Fibroblast of pulmonary artery (primary cell): Measurements from ENCODE around the gene TBC1D1.

Source experiments
- DNase-seq: peaks from one replicate; pipeline ENCODE4 v3.0.0-alpha.2; 2010; ENCODE audit warnings: low read depth
- H3K4me3 ChIP-seq: replicated peaks from 2 replicates; pipeline ENCODE4 v1.5.1; 2011; ENCODE audit warnings: low read depth, mild to moderate bottlenecking, control low read depth, low read length, moderate library complexity
- TF ChIP-seq, protein P1 (sequence below): IDR thresholded peaks from 2 replicates; pipeline ENCODE4 v1.5.1; 2011; ENCODE audit warnings: mild to moderate bottlenecking, control low read depth, low read length, inconsistent platforms; ENCODE audit errors: missing control alignments

TBC1D1 gene

DNA sequence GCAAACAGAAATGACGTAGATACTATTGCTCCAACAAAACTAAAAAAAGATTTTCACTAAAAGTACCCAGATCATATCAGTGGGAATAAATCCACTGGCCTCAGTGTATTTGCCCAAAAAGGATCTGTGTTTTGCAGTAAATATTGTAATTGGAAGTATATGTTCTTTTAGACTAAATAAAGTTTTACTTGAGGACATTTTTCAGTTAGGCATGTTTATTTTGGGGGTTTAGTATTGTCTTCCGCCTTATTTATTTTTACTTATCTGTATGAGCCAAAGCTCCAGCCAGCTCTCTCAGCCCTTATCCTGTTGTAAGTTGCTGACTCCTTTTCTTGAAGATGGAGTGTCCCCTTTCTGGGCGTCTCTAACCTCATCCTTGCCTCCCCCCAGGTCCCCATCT lies 119.1 kb downstream of the TBC1D1 start:
- DNase-seq: no peak
- H3K4me3 ChIP-seq: no peak overlapping the region
- TF ChIP-seq, protein P1, sequence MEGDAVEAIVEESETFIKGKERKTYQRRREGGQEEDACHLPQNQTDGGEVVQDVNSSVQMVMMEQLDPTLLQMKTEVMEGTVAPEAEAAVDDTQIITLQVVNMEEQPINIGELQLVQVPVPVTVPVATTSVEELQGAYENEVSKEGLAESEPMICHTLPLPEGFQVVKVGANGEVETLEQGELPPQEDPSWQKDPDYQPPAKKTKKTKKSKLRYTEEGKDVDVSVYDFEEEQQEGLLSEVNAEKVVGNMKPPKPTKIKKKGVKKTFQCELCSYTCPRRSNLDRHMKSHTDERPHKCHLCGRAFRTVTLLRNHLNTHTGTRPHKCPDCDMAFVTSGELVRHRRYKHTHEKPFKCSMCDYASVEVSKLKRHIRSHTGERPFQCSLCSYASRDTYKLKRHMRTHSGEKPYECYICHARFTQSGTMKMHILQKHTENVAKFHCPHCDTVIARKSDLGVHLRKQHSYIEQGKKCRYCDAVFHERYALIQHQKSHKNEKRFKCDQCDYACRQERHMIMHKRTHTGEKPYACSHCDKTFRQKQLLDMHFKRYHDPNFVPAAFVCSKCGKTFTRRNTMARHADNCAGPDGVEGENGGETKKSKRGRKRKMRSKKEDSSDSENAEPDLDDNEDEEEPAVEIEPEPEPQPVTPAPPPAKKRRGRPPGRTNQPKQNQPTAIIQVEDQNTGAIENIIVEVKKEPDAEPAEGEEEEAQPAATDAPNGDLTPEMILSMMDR: no peak

DNA sequence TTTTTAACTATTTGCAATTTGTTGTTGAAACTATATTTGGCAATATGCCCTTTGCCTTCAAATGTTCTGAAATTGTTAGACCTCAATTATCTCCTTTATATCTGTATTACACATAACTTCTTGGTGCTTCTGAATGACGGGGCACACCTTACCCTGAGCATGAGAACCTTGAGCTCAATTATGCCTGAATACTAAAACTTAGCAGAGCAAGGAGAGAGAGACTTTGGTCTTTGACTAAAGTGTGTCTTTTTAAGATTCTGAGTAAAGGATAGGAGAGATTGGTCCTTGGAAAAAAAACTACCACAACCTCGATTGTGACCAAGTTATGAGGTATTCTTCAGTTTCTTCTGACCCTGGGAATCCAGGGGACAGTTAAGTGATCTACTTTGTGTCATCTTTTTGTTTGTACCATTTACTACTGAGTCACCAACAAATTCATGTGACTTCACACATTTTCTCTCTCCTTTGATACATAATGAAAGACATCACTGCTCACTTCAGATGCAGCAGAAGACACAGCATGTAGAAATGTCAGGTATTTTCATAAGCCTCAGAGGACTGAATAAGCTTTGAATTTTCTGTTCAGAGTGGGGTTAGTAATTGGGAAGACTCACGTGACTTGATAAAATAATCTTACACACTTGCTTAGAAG lies 120.8 kb downstream of the TBC1D1 start:
- no peak overlapping the region for H3K4me3 ChIP-seq
- TF ChIP-seq, protein P1: no peak
- no peak for DNase-seq

DNA sequence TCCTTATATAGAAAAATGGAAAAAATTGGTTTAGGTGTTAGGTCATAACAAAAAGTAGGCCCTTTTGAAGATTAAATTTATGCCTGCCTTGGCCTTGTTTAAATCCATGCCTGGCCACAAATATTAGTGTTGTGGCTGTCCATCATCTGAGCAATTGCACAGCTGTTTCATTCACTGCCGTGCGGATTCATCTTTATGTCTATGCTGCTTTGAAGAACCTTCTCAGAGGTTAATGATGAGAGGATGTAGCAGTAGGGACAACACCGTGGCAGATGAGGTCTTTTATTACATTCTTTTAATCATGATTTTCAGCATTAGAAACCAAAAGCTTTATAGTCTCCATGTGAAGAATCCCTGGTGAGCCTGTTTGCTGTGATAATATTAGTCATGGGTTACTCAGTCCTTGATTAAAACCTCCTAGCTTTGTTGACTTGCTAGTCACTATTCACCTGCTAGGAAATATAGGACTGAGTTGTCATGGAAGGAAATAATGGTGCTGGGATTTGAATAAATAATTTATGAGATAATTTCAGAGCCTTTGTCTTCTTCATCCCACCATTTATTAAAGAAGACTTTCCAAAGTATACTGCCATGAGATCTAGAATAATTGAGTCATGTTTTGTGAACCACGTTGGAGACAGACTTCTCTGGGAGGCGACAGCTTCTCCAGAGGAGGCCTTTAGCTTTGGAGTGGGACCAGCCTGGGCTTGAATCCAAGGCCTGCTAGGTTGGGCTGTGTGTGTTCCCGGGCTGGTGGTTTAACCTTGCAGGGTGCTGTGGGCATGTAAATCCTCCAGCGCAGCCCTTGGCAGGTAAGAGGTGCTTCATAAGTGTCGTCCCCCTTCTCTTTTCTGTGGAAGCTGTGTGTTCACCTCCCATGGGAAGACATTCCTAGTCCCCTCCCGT lies 122.8 kb downstream of the TBC1D1 start:
- no peak overlapping the region for H3K4me3 ChIP-seq
- TF ChIP-seq, protein P1: no peak
- peak; percentile 42 for DNase-seq

DNA sequence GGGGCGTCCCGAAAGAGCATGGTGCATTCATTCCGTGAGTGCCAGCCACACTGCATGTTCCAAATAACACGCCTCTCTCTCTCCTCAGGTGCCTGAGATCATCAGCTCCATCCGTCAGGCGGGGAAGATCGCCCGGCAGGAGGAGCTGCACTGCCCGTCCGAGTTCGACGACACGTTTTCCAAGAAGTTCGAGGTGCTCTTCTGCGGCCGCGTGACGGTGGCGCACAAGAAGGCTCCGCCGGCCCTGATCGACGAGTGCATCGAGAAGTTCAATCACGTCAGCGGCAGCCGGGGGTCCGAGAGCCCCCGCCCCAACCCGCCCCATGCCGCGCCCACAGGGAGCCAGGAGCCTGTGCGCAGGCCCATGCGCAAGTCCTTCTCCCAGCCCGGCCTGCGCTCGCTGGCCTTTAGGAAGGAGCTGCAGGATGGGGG lies 123.6 kb downstream of the TBC1D1 start:
- DNase-seq: no peak
- TF ChIP-seq, protein P1: no peak
- no peak overlapping the region for H3K4me3 ChIP-seq

DNA sequence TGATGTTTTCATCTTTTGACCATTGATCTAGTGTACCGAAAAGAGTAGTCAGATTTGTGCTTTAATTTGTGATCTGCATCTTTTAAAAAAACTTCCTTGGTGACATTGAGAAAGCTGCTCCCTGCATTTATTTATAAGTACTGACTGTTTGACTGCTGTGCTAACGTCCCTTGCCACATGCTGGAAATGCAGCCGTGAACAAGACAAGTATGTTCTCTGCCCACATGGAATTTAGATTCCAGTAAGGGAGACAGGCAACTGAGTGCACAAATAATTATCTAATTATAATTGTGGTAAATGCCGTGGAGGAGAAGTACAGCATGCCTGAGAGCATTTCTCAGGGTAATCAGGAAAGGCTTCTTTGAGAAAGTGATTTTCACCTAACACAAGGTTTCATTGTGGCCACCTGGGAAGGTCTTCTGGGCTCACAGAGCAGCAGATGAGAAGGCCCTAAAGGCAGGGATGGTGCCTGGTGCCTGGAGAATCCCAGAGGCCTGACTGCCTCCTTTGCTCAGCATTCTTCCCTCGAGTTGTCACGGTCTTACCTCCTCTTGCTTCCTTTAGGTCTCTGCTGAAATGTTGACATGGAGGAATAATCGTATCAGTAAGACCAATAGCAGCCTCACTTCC lies 125.1 kb downstream of the TBC1D1 start:
- no peak for DNase-seq
- no peak overlapping the region for H3K4me3 ChIP-seq
- TF ChIP-seq, protein P1: no peak

DNA sequence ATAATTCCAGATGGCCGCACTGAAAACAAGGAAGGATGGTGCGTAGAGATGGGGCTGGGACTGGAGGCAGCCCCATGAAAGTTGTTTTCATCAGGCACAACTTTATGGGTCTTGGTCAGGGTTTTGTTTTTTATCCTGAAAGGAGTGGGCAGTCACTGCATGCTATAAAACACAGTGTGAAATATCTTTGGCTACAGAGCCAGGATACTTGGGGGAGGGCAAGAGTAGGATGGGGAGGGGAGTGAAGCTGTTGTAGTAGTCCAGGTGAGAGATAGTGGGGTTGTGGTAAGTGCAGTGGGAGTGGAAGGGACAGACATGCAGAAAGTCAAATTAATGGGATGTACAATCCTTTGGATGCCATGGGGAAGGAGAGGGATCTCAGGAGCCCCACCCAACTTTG lies 125.8 kb downstream of the TBC1D1 start:
- TF ChIP-seq, protein P1: no peak
- no peak for DNase-seq
- no peak overlapping the region for H3K4me3 ChIP-seq
